NCI-H146 (cell line): Measurements from ENCODE around the gene MPDZ.
"Not testable (repeated sequence)": the region's sequence is repeated elsewhere in the genome, so short reads cannot be mapped to it uniquely, and the experiment has no call there.

Source experiments
- DNase-seq: peaks from one replicate; lab custom pipeline; 2025; lab: John Stamatoyannopoulos, UW

The MPDZ gene

GRCh38 chr9:13264788-13265187 is 14.7 kb downstream of the MPDZ start:
- no peak for DNase-seq

- no peak for DNase-seq
These were observed 16.0 kb downstream of the MPDZ start for GRCh38 chr9:13263511-13263910.

DNA sequence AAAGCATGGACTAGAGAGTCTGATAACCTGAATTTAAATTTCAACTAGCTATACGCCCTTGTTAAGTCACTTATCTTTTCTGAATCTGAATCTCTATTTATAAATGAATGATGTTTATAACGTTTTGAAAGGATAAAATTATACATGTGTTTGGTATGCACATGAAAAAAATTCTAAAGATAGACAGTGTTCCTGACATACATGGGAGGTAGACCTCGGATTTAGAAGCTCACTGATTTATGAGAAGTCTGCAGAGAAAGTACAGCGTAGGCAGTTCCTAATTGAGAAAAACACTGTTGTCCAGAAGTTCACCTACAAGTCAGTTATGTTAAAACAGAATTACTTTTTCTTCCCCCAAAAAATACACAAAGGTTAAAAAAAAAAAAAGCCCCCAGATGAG is 26.6 kb downstream of the MPDZ start:
- DNase-seq: no peak

DNA sequence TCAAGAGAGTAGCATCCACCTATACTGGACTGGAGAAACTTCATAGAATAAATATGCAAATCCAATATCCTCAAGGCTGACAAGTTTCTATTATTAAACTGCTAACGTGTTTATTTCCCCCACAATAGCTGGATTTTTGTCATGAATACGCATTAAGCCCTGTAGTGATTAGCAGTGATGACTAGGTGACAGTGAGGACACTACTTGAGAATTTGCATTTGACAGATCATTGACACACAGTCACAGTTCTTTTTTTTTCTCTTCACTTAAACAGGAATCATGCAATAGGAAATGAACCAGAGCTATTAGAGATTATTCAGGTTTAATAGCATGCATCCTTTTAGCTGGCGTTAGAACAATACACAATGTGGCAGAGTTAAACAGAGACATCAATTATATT is 35.3 kb downstream of the MPDZ start:
- DNase-seq: peak; percentile 98

GRCh38 chr9:13241283-13241682 is 38.2 kb downstream of the MPDZ start:
- DNase-seq: no peak

- DNase-seq: no peak
These were observed 39.8 kb downstream of the MPDZ start for GRCh38 chr9:13239660-13240059.

DNA sequence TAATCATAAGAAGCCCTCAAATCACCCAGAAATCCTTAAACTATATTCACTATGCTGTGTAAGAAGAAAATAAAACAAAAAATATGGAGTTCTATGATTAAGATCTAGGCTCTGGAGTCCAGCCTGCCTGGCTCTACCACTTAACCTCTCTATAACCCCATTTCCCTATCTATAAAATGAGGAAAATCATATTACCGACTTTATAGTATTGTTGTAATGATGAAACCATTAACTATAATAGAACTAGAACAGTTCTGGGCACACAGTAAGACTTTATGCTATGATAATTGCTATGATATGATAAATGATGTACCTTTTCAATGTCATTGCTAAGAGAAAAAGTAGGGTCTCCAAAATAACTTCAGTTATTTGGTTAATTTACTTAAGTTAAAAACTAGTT is 40.3 kb downstream of the MPDZ start:
- no peak for DNase-seq

- no peak for DNase-seq
These were observed 44.6 kb downstream of the MPDZ start for GRCh38 chr9:13234932-13235331.

- no peak for DNase-seq
These were observed 51.1 kb downstream of the MPDZ start for GRCh38 chr9:13228431-13228830.

DNA sequence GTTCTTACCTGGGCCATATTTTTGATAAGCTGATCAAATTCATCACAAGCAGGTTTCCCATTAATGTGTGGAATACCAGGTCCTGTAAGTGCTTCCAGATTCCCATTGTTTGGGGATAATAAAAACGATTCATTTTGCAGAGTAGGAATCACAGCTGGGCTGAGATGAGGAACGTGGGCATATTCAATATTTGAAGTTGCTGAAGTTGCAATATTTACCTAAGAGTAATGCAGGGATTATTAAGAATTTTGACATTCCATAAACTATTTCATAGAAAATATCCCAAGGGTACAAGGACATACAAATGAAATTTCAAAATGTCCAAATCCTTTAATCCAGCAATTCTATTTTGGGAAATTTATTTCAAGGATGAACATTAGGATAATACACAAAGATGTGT is 55.1 kb downstream of the MPDZ start:
- DNase-seq: no peak

GRCh38 chr9:13222733-13223132 is 56.8 kb downstream of the MPDZ start:
- DNase-seq: not testable (repeated sequence)

GRCh38 chr9:13221741-13222140 is 57.8 kb downstream of the MPDZ start:
- DNase-seq: no peak

DNA sequence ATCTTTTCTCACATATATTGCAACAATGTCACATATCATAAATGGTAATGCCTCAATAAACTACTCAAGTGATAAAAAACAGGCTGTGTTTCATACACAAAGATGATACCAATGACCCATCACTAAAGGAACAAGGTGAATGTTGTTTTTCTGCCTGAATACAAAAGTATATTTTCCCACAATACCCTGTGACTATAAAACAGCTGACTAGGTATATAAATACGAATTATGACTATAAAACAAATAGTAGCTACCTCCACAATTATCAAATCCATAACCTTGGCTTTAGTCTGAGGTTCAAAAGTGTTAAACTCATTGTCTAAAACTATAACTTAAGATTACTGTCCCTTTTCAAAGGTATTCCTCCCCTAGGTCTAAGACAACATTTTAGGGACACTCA is 58.7 kb downstream of the MPDZ start:
- no peak for DNase-seq

- DNase-seq: no peak
These were observed 63.5 kb downstream of the MPDZ start for GRCh38 chr9:13215791-13216554.

DNA sequence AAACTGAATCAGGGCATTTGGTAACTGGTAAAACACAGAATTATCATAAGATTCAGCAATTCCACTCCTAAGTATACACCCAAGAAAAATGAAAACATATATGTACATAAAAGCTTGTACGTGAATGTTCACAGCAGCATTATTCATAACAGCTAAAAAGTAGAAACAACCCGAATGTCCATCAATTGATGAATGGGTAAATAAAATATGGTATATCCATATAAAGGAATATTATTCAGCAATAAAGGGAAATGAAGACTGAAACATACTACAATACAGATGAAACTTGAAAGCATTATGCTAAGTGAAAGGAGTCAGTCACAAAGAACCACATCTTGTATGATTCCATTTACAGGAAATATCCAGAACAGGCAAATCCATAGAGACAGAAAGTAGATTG is 65.5 kb downstream of the MPDZ start:
- no peak for DNase-seq

- DNase-seq: peak; percentile 16
These were observed 66.2 kb downstream of the MPDZ start for GRCh38 chr9:13213337-13213736.

DNA sequence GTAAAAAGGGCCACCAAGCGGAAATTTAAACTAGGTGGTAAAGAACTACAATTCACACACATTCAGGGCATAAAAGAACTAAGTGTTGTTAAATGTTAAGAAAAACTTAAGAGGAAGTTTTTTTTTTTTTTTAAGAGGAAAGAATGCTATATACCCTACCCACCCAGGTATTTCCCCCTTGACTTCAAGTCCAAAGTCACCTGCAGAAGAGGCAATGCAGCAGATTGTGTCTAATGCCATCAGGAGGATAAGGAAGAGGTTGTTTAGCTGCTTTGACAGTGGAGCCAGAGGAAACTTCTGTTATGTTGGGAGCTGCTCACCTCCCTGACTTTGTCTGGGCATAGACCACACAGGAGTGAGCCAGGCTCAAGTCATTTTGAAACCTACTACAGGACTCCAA is 69.2 kb downstream of the MPDZ start:
- DNase-seq: no peak

- DNase-seq: no peak
These were observed 70.0 kb downstream of the MPDZ start for GRCh38 chr9:13209498-13209897.

GRCh38 chr9:13205824-13206223 is 73.7 kb downstream of the MPDZ start:
- DNase-seq: no peak

DNA sequence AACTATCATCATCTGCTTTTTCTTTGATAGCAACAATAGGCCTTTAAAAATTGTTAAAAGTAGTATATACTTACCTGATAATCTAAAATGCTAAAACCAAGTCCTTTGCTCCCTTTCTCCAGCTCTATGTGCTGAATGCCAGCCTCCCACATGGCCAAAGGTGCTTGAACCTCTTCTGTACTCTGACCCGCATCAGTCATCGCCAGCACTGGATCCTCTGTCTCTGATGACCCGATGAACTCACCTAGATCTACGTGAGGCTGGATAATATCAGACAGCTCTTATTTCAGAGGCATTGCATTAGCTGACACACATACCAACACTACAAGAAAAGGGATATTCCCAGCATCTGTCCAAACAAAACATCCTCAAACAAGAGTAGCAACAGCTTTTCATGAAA is 89.5 kb downstream of the MPDZ start:
- DNase-seq: no peak

DNA sequence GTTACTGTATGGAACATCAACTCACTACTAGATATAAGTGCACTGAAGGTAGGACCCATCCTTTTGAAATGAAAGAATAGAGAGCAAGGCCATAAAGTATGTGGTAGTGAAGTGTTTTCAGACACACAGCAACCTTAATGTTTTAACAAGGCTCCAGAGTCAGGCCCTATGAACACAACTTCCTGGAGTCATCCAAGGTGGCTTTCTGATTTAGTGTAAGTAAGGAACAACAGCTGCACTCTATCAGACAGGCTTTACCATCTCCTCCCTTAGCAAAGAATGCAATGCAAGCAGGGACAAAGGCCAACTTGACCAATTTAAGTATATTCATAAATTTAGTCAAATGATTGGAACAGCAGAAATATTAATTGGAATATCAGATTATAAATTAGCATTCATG is 90.1 kb downstream of the MPDZ start:
- DNase-seq: no peak

DNA sequence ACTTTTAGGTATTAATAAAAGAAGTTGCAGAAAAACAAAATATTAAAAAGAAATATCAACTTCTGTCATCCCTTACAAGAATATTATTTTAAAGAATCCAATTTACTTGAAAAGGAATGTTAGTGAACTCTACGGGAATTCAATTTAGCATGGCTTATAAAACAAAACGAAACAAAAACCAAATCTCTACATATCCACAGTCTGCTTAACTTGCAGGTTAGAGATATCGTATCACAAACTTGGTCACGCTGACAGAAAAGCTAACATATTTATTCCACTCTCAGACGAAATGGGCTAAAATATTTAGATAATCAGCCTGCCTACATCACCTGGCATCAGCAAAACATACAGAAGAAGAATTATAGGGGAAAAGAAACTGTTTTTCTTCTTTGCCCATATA is 92.7 kb downstream of the MPDZ start:
- no peak for DNase-seq

- no peak for DNase-seq
These were observed 93.4 kb downstream of the MPDZ start for GRCh38 chr9:13186091-13186490.

DNA sequence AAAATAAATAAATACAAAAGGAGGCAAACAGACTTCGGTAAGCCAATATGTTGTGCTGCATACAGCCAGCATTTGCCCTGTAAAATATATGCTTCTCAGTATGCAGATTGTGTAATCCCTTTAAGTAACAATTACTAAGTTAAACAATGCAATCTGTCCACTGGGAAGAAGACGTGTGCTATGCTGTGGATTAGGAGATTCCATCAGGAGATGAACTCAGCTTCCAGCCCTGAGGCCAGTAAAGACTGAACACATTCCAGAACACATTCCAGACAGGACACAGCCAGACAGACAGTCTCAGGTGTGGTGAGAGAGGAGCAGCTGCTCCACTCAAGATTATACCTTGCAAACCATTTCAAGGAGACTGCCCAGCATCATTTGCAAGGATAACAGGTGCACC is 97.8 kb downstream of the MPDZ start:
- no peak for DNase-seq
